ENCODE measurements around the gene LATS2. TPM values are rescaled to one million over a fixed set of nuclear protein-coding genes. Genes with fewer than 3 reads are reported as not detected.

Gene LATS2
- total RNA-seq, 2 donors from 2014 or later = 7.5 to 14.8 TPM

DNA sequence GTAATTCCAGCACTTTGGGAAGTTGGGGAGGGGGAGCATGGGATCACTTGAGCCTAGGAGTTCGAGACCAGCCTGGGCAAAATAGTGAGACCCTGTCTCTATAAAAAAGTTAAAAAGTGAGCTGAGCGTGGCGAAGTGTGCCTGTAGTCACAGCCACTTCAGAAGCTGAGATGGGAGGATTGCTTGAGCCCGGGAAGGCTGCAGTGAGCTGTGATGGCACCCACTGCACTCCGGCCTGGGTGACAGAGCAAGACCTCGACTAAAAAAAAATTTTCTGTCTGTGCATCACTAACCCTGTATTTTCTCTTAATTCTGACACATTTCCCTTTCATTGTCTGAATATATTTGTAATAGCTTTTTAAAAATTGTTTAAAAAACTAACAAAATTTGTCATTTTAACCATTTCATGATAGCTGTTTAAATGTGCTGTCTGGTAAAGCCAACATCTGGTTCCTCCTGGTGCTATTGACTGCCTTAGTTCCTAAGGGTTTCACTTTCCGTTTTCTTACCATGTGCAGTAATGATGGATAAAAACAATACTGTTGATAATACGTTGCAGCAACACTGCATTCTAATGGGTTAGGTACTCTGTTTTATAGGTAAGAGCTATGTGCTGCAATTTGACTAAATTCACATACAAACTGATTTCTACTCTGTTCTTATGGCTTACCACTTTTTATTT lies 29.7 kb downstream of the LATS2 start:
- intact Hi-C loops (cut with DNase I, micrococcal nuclease) = no loop called here
- ATAC-seq (no peak), DNase-seq (no peak)

DNA sequence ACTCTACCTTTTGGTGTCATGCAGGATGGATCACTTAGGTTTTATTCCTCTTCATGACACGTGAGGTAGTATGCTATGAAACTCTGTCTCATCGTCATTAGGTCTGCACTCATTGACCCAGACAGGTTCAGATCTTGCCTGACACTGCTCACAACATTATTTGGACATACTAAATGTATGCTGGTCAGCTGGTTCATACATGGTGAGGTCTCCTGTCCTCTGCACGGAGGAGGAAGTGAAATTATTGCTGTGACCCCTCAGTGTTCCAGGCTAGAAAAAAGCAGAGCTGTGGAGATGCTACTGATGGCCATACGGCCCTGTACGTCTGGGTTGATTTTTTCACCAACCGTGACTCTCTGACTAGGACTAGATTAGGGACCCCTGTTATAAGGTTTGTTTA lies 35.8 kb downstream of the LATS2 start:
- no peak for DNase-seq
- intact Hi-C loops (cut with DNase I, micrococcal nuclease) = no loop called here
- no peak for ATAC-seq

DNA sequence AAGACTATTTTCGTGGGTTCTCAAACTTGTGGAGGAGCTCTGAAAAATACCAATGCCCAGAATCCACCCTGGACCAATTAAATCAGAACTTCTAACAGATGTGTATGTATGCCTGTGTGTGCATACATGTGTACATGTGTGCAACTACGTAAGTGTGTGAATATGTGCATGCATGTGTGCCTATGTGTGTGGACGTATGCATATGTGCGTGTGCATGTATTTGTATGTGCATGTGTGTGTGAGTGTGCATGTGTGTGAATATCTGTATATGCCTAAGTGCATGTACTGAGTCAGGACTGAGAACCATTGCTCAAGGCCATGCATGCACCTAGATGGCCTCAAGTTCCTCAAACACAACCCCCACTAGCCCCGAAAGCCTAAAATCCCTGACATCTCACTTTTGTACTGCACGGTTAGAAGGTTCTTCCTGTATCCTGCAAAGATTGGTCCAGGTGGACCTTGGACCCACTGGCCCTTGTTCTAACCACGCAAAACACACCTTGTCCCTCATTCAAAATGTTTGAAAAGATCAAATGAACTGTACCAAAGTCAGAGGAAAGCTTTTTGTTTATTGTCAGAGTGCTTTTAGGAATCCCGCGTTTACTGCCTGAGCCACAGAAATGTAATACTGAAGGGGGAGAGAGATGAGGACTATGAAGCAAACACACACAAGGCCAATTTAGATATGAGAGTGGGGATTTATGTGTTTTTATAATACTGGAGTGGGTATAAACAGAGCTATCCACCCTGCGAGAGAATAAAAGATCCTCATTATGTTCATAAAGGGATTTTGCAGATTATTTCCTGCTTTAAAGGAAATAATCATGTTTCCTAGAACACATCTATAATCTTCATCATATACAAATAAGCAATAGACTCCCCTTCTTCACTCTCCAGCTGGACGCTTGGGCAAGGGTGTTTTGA lies 39.1 kb downstream of the LATS2 start:
- intact Hi-C loops (cut with DNase I, micrococcal nuclease) = no loop called here
- ATAC-seq (peak; percentile 68), DNase-seq (no peak)

DNA sequence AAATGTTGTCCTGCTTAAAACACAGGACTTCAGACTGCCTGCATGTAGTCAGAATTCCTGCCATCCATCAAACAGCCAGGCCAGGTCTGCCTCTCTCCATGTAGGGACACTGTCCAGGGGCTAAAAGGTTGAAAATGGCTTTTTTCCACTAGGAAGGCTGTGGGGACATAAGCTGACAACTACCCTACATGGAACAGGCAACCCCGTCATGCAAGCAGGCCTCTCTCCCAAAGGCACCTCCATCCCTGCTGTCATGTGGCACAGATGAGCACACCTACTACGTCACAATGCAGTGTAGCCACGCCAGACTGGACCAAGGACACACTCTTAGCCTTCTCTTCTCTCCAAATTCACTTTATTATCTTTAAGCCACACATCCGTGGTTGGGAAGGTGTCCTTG lies 40.8 kb downstream of the LATS2 start:
- intact Hi-C loops (cut with DNase I, micrococcal nuclease) = no loop called here
- DNase-seq = no peak
- ATAC-seq = no peak

DNA sequence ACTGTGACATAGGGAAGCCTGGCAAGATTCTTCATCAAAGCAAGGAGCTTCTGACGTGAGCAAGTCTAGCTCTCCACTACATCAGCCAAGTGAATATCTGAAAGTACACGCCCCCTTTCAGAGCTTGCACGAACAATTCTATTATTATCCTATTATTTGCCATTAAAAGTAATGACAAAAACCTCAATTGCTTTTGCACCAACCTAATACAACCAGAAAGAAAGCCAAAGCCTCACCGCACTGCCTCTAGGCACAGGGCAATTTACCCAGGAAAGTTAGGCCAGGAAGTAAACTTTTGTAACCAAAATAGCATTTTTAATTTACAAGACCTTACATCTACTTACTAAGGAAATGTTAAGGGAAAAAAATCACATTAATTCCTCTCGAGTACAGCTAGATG lies 41.2 kb downstream of the LATS2 start:
- ATAC-seq (no peak), DNase-seq (no peak)
- intact Hi-C loops (cut with DNase I, micrococcal nuclease) = no loop called here

DNA sequence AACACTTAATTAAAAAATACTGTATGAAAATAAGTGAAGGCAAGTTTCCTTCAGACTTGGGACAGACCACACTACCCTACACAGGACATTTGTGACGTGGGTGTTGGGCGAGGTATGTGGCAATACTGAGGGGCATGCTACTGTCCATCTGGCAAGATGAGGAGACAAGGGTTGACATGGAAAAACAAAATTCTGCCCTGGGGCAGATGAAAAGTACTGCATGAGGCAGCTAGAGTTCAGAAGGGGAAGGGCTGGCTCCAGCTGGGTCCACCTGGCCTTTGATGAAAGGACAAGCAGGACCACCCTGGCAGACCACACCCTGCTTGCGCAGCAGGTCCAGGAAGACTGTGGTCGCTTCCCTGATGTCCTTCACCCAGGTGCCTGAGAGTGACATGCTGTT lies 43.2 kb downstream of the LATS2 start:
- intact Hi-C loops (cut with DNase I, micrococcal nuclease) = no loop called here

DNA sequence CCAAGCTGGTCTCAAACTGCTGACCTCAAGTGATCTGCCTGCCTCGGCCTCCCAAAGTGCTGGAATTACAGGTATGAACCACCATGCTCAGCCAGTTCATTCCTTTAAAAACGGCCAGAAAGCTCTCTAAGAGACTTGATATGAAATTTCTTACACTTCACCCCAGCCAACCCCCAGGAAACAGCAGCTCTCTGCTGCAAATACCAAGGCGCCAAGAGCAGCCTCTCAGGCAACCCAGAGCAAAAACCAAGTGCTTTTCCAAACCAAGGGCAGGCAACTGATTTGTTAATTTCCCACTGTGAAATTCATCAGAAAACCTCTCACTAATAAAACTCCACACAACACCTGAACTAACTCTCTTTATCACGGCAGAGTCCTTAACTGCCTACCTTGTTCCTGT lies 44.9 kb downstream of the LATS2 start:
- ATAC-seq (no peak), DNase-seq (no peak)
- intact Hi-C loops (cut with DNase I, micrococcal nuclease) = no loop called here

More for the DNA sequence above, 43.2 kb downstream of the LATS2 start:
- DNase-seq = no peak
- no peak for ATAC-seq

DNA sequence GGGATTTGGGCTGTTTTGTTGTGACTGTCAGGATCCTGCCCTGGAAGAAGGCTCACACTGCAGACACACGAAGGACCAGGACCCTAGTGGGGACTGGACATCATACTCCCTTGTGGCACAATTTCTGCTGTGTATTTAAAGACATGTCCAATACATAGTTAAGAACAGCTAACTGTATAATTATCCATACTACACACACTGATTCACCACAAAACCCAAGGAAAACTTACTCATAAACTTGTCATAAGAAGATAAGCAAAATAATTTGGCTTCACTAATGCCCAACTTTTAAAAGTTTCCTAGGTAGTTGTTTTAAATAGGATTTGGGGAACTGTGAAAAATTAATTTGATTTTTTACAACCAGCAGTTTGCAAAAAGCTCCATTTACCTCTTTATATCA lies 46.1 kb downstream of the LATS2 start:
- intact Hi-C loops (cut with DNase I, micrococcal nuclease) = no loop called here
- no peak for DNase-seq
- ATAC-seq = no peak

DNA sequence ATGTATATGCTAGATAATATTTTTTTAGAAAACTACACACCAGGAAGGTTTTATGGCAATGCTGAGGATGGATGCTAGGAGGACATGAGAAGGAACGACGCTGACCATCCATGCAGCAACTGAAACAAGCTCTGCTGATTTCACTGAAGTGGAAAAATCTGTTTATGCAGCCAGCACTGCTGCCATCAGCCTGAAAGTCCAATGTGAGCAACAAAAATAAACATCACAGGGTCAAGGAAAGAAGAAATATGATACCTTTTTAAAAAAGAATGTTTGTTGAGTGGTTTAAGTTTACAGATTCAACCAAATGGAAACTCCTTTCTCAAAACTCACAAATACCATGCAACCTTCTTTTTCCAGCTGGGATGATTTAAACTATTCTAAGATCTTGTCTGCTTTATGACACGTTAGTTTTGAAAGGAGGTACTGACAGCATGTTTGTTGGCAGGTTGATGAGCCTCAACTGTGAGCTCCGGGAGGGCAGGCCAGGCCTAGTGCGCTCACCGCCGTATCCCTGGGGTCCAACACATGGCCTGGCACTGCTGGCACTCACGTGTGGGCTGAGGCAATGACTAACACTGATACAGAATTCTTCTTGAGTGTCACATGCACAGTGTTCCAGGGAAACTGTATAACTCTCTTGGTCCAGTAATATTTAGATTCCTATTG lies 46.8 kb downstream of the LATS2 start:
- no peak for ATAC-seq
- intact Hi-C loops (cut with DNase I, micrococcal nuclease) = no loop called here
- no peak for DNase-seq

DNA sequence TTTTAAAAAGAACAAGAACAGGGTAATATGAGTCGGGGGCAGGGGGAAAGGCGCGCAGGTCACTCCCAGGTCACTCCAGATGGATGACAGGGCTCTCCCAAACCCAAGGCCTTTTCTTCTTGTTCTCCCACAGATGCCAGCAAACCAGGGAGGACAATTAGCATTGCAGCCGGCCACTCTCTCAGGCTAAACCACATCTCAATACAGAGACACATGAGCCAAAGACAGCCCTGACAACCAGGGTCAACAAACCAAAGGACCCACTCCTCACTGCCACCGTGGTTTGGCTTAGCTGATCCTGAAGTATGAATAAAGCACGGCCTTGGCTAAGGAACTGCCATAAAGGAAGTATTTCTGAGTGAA lies 47.3 kb downstream of the LATS2 start:
- ATAC-seq (no peak), DNase-seq (no peak)
- intact Hi-C loops (cut with DNase I, micrococcal nuclease) = no loop called here

DNA sequence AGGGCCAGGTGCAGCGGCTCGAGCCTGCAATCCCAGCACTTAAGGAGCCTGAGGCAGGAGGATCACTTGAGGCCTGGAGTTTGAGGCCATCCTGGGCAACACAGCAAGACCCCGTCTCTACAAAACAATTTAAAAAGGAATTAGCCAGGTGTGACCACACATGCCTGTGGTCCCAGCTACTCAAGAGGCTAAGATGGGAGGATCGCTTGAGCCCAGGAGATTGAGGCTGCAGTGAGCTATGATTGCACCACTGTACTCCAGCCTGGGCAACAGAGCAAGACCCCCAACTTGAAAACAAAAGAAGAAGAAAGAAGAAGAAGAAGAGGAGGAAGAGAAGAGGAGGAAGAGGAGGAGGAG lies 47.7 kb downstream of the LATS2 start:
- intact Hi-C loops (cut with DNase I, micrococcal nuclease) = no loop called here
- no peak for ATAC-seq
- no peak for DNase-seq

DNA sequence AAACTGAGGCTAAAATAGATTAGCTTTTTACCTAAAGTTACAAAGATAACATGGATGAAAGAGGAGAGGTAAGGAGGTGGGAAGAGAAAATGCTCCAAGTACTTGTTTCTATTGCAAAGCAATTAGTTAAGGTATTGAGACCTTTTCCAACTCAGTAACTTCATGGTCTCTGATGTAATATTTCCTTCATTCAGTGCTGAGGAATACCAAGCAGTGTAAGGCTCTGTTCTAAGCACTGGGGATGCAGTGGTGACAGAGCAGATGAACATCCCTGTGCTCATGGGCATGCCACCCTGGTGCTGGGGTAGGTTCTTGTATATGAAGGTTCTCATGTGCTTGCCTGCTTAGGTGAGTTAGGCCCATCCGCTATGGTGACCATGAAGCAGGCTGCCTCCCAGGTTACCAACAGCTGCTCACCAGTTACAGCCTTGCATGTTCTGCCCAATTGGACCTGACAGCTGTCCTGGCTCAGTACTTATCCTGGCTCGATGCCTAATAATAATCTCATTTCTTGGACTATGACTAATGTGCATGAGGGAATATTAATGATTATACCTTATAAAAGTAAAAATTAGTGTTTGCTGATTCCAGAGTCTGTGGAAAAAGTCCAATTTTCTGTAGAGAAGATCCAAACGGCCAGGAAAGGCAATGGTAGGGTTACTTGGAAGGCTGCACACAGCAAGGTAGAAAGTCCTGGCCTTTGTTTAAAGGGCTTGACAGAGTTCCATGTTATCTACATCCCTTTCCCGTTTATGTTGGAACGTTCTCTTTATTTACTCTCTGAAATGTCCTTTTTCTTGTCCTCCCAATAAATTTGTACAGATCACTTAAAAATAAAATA lies 48.3 kb downstream of the LATS2 start:
- DNase-seq = no peak
- no peak for ATAC-seq
- intact Hi-C loops (cut with DNase I, micrococcal nuclease) = no loop called here

DNA sequence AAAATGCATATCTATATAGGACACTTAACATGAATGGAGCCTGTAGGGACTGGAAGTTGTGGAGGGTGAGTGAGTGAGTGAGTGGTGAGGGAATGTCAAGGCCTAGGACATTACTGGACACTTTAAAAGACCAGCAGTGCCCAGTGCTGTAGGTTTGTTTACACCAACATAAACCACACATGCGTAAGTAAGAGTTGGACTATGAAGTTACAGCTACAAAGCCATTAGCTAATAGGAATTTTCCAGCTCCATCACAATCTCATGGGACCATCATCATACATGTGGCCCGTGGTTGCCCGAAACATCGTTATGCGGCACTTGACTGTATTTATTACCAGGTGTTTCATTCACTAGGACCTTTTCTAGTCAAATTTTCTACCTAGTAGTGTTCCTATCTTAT lies 49.2 kb downstream of the LATS2 start:
- ATAC-seq = no peak
- intact Hi-C loops (cut with DNase I, micrococcal nuclease) = no loop called here
- no peak for DNase-seq

DNA sequence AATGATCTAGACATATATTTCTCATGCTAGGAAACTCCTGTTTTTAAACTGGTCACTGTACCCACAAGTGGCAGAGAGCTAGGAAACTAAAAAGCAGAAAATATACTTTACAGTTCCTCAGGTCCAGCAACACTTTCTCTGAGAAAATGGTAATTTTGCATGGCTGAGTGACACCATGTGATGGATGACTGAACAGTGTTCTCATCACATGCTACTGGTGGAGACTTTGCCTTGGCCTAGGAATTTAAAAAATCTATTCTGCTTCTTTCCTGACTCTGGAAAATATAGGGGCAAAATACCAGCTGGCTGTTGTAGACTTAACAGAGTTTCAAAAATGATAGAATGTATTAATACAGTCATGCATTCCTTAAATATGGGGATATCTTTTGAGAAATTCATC lies 50.0 kb downstream of the LATS2 start:
- ATAC-seq = no peak
- intact Hi-C loops (cut with DNase I, micrococcal nuclease) = no loop called here
- no peak for DNase-seq

DNA sequence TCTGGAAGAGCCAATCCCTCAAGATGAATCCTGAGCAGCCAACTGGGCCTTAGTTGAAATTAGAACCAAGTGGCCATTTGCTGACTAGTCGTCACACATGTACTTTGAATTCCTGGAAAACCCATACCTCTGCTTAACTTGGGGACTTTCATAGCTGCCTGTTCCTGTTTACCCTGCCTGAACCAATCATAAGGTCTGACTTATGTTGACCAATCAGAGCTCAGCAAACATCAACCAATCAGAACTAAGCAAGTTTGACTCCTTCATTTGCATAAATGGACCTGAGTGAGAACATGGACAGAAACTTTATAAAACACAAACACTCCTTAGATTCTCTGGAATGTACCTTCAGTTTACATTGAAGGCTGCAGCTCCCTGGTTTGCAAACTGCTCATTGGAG lies 50.8 kb downstream of the LATS2 start:
- DNase-seq (no peak), ATAC-seq (no peak)
- intact Hi-C loops (cut with DNase I, micrococcal nuclease) = no loop called here

DNA sequence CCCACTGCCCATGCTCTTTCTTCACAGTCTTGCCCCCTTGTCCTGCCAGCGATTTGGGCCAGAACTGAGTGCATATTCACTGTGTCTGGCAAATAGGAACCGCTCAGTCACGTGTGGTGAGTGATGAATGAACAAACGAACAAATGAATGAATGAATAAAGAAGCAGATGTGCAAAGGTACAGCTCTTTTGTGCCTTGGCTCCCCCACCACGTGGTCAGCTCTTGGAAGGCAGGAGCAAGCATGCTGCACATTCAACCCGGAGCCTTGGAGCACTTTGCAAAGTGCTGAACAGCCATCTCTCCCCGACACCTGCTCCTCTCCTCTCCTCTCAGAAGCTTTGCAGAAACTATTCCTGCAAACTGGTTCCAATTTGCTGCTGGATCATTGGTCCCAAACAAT lies 52.4 kb downstream of the LATS2 start:
- no peak for ATAC-seq
- intact Hi-C loops (cut with DNase I, micrococcal nuclease) = no loop called here
- no peak for DNase-seq

DNA sequence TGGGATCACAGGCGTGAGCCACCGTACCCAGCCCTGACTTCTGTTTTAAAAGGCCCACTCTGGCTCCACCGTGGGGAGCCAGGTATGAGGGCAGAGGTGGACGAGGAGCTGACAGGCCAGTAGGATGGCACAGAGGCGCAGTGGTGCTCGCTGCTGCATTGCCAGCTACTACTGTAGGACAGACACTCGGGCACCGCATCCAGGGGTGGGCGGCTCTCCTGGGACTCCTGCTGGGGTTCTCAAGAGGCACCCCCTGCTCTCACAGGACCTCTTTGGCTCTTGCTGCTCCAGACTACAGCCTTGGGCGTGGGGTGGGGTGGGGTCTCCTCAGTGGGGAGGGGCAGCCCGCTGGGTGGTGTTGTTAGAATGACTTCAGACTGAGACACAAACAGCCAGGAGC lies 53.4 kb downstream of the LATS2 start:
- intact Hi-C loops (cut with DNase I, micrococcal nuclease) = no loop called here
- DNase-seq (no peak), ATAC-seq (no peak)

DNA sequence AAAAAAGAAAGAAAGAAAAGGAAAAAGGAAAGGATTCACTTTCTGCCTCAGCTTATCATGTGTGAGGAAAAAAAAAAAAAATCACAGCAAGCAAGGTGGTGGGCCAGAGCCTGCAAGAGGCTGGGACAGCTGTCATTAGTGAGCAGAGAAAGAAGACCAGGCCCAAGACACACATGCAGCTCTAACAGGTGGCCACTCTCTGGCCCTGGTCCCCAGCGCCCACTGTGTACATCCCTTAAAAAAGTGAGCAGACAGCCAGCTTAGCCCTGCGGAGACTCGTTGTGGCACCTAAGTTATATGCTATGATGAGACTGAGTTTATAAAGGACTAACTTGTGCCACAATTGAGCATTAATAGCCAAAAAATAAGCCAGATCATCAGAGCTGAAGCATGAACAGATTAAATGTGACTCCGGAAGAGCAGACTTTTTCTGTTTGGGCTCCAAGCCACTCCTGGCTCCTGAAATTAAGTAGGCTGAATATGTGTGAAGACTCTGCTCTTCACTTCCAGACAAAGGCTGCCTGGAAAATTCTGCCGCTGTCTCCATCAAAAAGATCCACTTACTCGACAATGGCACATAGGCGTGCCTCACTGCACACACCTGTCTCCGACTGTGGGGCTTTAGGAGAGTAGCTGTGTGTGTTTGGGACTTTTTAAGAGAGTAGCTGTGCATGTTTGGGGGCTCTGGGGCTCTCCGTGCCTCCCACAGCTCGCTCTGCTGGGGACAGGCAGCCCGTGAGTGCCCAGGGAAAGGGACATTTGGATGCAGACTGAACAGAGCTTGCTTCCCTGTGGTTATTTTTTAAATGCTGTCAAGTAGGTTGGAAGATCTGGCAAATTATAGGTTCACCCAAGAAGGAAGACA lies 55.0 kb downstream of the LATS2 start:
- ATAC-seq = no peak
- DNase-seq = no peak
- intact Hi-C loops (cut with DNase I, micrococcal nuclease) = no loop called here
